Urinary bladder (tissue), 4 donors: ENCODE data around the gene PCTP. TPM values are rescaled to one million over a fixed set of nuclear protein-coding genes. Genes with fewer than 3 reads are reported as not detected.

Experiments
- DNase-seq: peaks from one replicate; pipeline ENCODE4 v3.0.0-alpha.2; 2015; ENCODE audit errors: extremely low spot score
- H3K27ac ChIP-seq: one replicate; pipeline ENCODE4 v1.5.1; 2013; ENCODE audit warnings: low read depth, mild to moderate bottlenecking, moderate library complexity
- H3K36me3 ChIP-seq: one replicate; pipeline ENCODE4 v1.6.1; 2013; ENCODE audit warnings: mild to moderate bottlenecking, moderate library complexity; ENCODE audit not compliant: insufficient read depth
- H3K4me1 ChIP-seq: one replicate; pipeline ENCODE4 v1.6.1; 2013; ENCODE audit warnings: mild to moderate bottlenecking, moderate library complexity; ENCODE audit not compliant: insufficient read depth
- H3K4me3 ChIP-seq: one replicate; pipeline ENCODE4 v1.5.1; 2013; ENCODE audit warnings: low read depth, low read length
- whole genome bisulfite sequencing: extraction: QIAGEN DNeasy Blood & Tissue Kit; methylation state at CpG from one replicate; pipeline ENCODE4 v1.1.7; 2013; 5-methylcytosine and 5-hydroxymethylcytosine counted together
- polyA plus RNA-seq: library from polyadenylated mRNA; stranded (reverse); fragments of 200-250 nt; gene quantifications from one replicate; pipeline ENCODE4 v1.2.3, GENCODE V29; 2013
- total RNA-seq: library from RNA; depleted of rRNA; stranded (reverse); fragments of >200 nt; gene quantifications from one replicate; pipeline ENCODE4 v1.2.3, GENCODE V29; 2014
- donor health status: healthy with polysubstance abuse.
- donor health status: healthy.

Gene PCTP
- total and polyA plus RNA-seq, 2 donors: 16.7 to 20.0 TPM

DNA sequence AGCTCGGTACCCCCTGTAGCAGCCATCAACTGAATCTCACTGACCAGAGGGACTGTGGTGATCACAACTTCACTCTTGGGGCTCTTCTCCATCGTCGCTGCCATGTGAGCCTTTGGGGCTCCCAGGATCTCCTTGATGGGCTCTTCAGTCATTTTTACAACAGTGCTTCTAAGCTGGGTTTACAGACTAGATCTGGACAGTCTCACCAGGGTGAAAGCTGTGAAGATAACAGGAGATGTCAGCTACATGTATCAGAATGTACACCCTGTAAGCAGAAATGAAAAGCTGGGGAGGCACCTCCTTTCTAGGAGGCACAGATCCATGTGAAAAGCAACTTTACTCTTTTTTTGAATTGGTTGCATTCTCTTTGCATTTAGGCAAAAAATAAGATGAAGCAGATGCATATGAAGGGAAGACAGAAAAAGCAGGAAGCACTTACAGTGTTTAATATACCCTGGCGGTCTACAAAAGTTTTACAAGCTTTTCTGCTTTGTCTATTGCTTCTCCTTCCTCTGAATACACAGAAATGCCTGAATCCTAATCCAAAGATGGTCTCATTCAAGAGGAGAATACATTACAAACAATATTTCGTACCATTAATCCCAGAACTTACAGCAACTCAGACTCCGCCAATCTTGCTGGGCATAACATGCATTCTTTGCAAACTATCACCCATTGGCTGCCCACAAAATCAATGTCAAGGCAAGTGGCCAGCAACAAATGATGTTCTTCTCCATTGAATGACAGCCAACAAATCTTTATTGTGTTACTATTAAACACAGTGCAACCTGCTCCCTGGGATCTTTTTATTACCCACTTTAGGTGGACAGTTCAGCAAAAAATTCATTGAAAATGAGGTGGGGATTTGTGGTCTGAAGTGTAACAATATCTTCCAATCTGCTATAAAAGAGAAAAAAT lies 29.7 kb upstream of the PCTP start:
- no peak for DNase-seq
- WGBS: 52% methylated on average over 6 of the region's 6 CpGs
- H3K4me1 ChIP-seq: no peaks in the 10 kb centered on the region
- no peaks in the 10 kb centered on the region for H3K36me3 ChIP-seq
- peak overlapping the region; percentile 22 for H3K4me3 ChIP-seq
- no peak overlapping the region for H3K27ac ChIP-seq

DNA sequence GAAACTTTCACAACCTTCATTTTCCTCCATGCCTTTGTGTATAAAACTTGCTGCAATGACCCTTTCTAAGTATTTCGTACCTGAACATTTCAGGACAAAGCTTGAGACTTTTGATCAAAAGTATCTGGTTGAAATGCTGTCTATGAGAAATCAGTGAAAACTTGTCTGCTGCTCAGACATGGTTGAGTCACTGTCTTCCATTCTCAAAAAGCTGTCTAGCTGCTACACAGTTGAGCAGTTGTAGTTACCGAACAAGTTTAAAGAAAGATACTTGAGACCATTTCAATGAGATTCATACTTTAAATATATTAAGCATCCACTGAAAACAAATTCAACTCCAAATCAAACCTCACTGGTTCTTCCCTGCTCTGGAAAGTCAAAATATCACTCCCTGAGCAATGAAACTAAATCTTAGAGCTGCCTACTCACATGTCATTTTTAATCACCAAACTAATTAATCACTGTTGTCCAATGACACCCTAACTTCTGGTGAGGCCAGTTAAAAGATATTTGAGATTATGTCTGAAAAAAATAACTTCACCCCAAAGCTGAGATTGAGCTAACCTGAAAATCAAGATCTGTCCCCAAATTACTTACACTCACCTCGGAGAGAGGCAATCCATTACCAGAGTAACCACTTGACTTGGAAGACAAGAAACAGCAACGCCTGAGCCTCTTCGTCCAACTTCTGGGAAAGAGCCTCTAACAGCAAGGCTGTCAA lies 28.7 kb upstream of the PCTP start:
- Histone ChIP-seq H3K4me1 (no peaks in the 10 kb centered on the region), H3K27ac (no peak overlapping the region), H3K36me3 (no peaks in the 10 kb centered on the region), H3K4me3 (peak overlapping the region; percentile 26)
- 40% methylated on average over 5 of the region's 5 CpGs for WGBS
- no peak for DNase-seq

- H3K4me1 ChIP-seq: no peaks in the 10 kb centered on the region
- peak within 1 kb of the TSS; percentile 26 for H3K4me3 ChIP-seq
- H3K36me3 ChIP-seq: no peaks in the 10 kb centered on the region
- peak; percentile 49 for DNase-seq
- H3K27ac ChIP-seq: no peak within 1 kb of the TSS
- WGBS: 7% methylated on average over 12 of the region's 12 CpGs
These were observed 27.9 kb upstream of the PCTP start, which contains the start of gene TMEM100 for GRCh38 chr17:55722742-55723487. Gene TMEM100 (minus strand): TSS chr17:55722864. CDS start chr17:55721070, 1,794 bp downstream.

DNA sequence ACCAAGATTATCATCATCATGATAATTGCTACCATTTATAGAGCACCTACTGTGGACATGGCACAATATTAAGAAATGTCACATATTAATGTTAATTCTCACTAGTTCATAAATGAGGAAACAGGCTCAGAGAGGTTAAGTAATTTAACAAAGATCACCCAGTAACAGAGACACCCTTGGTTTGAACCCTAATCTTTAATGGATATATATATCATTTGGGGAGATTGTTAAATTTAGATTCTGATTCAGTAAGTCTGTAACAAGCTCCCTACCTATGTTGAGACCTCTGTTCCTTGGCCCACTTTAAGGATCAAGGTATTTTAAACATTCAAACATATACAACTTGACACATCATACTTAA lies 27.4 kb upstream of the PCTP start:
- H3K27ac ChIP-seq: no peak overlapping the region
- DNase-seq: no peak
- no peaks in the 10 kb centered on the region for H3K36me3 ChIP-seq
- no peaks in the 10 kb centered on the region for H3K4me1 ChIP-seq
- no peak overlapping the region for H3K4me3 ChIP-seq

DNA sequence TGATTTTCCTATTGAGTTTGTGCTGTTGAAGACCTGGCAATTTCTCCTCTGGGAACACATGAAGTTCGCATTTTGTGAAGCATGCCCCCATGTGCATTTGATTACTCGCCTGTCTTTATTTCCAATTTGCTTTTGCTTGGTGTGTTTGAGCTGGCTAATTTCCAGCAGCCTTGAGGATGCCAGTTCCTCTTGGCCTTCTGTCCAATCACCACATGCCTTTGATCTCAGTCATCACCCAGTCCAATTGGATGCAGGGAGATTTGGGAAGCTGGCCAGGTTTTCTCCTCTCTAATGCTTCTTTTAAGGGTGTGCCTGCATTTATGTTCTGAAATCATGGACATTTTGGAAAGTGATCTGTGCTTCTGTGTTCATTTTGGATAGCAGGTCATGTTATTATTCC lies 24.4 kb upstream of the PCTP start:
- DNase-seq: no peak
- WGBS: 66% methylated on average over 2 of the region's 2 CpGs
- H3K36me3 ChIP-seq: no peaks in the 10 kb centered on the region
- H3K27ac ChIP-seq: no peak overlapping the region
- no peak overlapping the region for H3K4me3 ChIP-seq
- H3K4me1 ChIP-seq: no peaks in the 10 kb centered on the region

- H3K27ac ChIP-seq: no peak overlapping the region
- 92% methylated on average over 6 of the region's 6 CpGs for WGBS
- no peak overlapping the region for H3K4me3 ChIP-seq
- no peaks in the 10 kb centered on the region for H3K36me3 ChIP-seq
- H3K4me1 ChIP-seq: no peaks in the 10 kb centered on the region
- no peak for DNase-seq
These were observed 23.6 kb upstream of the PCTP start for GRCh38 chr17:55727275-55727674.

GRCh38 chr17:55727920-55728319 lies 22.9 kb upstream of the PCTP start:
- DNase-seq: no peak
- Histone ChIP-seq H3K4me1 (no peaks in the 10 kb centered on the region), H3K27ac (no peak overlapping the region), H3K36me3 (no peaks in the 10 kb centered on the region), H3K4me3 (no peak overlapping the region)
- WGBS: 92% methylated on average over 1 of the region's 1 CpG

GRCh38 chr17:55728361-55728760 lies 22.5 kb upstream of the PCTP start:
- WGBS: 90% methylated on average over 5 of the region's 5 CpGs
- H3K4me3 ChIP-seq: no peak overlapping the region
- no peak for DNase-seq
- no peak overlapping the region for H3K27ac ChIP-seq
- H3K4me1 ChIP-seq: no peaks in the 10 kb centered on the region
- no peaks in the 10 kb centered on the region for H3K36me3 ChIP-seq

- DNase-seq: no peak
- H3K4me1 ChIP-seq: no peaks in the 10 kb centered on the region
- H3K27ac ChIP-seq: no peak overlapping the region
- no peaks in the 10 kb centered on the region for H3K36me3 ChIP-seq
- 27% methylated on average over 5 of the region's 5 CpGs for WGBS
- H3K4me3 ChIP-seq: no peak overlapping the region
These were observed 22.0 kb upstream of the PCTP start for GRCh38 chr17:55728833-55729232.

- no peak for DNase-seq
- no peaks in the 10 kb centered on the region for H3K4me1 ChIP-seq
- no peak overlapping the region for H3K27ac ChIP-seq
- WGBS: 84% methylated on average over 1 of the region's 1 CpG
- H3K4me3 ChIP-seq: no peak overlapping the region
- H3K36me3 ChIP-seq: no peaks in the 10 kb centered on the region
These were observed 21.4 kb upstream of the PCTP start for GRCh38 chr17:55729484-55729883.

DNA sequence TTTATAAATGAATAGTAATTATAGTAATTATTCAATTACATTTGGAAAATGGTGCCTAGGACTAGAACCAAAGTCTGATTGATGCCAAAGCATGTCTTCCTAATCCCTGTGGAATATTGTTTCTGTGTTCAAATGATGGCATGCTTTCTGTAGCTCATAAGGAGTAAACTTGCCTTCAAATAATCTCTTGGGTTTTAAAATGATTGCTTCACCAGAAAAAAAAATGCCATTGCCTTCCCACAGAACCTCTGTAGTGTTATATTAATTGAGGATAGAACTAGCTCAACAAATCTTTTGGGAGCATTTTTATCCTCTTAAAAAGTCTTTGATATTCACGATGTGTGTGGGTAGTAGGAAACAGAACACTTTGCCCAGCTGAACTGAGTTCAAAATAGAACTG lies 20.5 kb upstream of the PCTP start:
- Histone ChIP-seq H3K4me1 (no peaks in the 10 kb centered on the region), H3K27ac (no peak overlapping the region), H3K4me3 (no peak overlapping the region), H3K36me3 (no peaks in the 10 kb centered on the region)
- 5% methylated on average over 1 of the region's 1 CpG for WGBS
- DNase-seq: no peak

DNA sequence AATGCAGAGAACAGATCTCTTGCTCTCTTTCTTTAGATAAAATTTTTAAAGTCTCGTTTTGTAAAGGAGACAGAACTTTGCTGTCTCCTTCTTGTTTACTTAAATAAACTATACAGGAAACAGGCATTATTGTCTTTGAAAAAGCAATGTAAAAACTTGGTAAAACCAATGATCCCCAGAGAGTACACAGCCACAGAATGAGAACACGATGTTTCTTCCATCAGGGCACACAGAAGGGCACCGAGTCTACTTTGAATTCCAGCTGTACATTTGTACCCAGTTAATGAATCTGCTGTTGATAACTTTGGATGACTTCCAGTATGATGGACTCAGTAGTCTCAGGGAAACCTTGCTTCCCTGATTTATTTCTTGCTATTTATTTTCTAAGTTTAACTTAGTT lies 20.0 kb upstream of the PCTP start:
- H3K27ac ChIP-seq: no peak overlapping the region
- no peaks in the 10 kb centered on the region for H3K36me3 ChIP-seq
- WGBS: 17% methylated on average over 3 of the region's 3 CpGs
- no peak for DNase-seq
- no peaks in the 10 kb centered on the region for H3K4me1 ChIP-seq
- no peak overlapping the region for H3K4me3 ChIP-seq

DNA sequence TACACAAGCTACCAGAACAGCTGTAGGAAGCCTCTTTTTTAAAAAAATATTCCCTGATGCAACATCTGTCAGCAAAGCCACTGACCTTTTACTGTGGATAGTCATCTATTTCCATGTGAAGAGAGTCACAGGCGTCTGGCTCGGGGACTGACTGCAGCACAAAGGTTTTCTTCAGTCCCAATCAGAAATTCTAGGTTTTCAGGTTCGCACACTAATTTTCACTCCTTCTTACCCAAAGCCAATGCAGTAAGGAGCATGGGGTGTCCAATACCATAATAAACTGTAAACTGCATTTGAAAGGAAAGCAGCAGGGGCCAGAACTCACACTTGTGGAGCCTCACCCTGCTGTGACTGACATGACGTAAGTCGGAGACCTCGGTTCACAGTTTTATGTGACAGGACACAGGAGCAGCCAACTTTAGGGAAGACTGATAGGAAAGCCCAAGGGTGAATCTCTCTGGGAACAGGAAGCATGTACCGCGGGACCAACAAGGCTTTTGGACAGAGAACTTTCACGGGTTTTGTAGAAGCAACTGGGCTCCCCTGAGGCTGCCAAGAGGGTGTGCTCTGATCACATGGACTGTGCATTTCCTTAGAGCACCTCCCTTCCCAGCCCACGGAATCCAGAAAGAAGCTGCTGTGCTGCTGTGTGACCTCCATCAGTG lies 19.1 kb upstream of the PCTP start:
- DNase-seq: no peak
- no peak overlapping the region for H3K4me3 ChIP-seq
- H3K36me3 ChIP-seq: no peaks in the 10 kb centered on the region
- no peak overlapping the region for H3K27ac ChIP-seq
- H3K4me1 ChIP-seq: no peaks in the 10 kb centered on the region
- 27% methylated on average over 10 of the region's 10 CpGs for WGBS
